Tibial nerve (tissue), 4 donors: ENCODE results near the gene RINL. TPM values are rescaled to one million over a fixed set of nuclear protein-coding genes. Genes with fewer than 3 reads are reported as not detected.
A peak's percentile ranks its signal among the peaks of the same experiment; 100 is the strongest.

ENCODE experiments used
- DNase-seq, 2 donors: peaks; one replicate each; pipeline ENCODE4 v3.0.0-alpha.2; 2019; ENCODE audit warnings: low spot score in 2 of 2
- H3K27ac ChIP-seq, 4 donors: fragments of 200-600 bp; sonication (generic) in 3 of 4; one replicate each; pipeline ENCODE4 v1.5.1; 2017 to 2019; ENCODE audit warnings: mild to moderate bottlenecking in 1 of 4
- H3K27me3 ChIP-seq, 2 donors: fragments of 200-600 bp; sonication (generic) in 1 of 2; one replicate each; pipeline versions ENCODE4 v1.5.1 to v1.6.0; 2017 to 2019
- H3K36me3 ChIP-seq, 3 donors: fragments of 200-600 bp; sonication (generic); one replicate each; pipeline ENCODE4 v1.5.1; 2018 to 2019
- H3K4me1 ChIP-seq, 4 donors: fragments of 200-600 bp; sonication (generic) in 3 of 4; one replicate each; pipeline ENCODE4 v1.5.1; 2017 to 2019
- H3K4me3 ChIP-seq, 4 donors: fragments of 200-600 bp; sonication (generic) in 3 of 4; one replicate each; pipeline ENCODE4 v1.5.1; 2017 to 2019; ENCODE audit warnings: mild to moderate bottlenecking in 1 of 4, moderate library complexity in 1 of 4
- H3K9me3 ChIP-seq, 4 donors: fragments of 200-600 bp; sonication (generic) in 3 of 4; one replicate each; pipeline ENCODE4 v1.5.1; 2017 to 2019
- CTCF ChIP-seq, 5 experiments: fragments of 200-600 bp in 3 of 5; fragments of 450-650 bp in 2 of 5; sonication (generic) in 3 of 5; IDR thresholded peaks; one replicate each; pipeline ENCODE4 v1.5.1; 2016 to 2019; ENCODE audit warnings: antibody characterized with exemption in 5 of 5, mild to moderate bottlenecking in 3 of 5, moderate library complexity in 2 of 5
- EP300 ChIP-seq, 2 donors: sonication (generic); formaldehyde crosslinking; IDR thresholded peaks; one replicate each; pipeline ENCODE4 v1.6.1; 2017; ENCODE audit warnings: antibody characterized with exemption in 2 of 2, mild to moderate bottlenecking in 1 of 2
- POLR2A ChIP-seq, 2 donors: fragments of 450-650 bp; IDR thresholded peaks; one replicate each; pipeline ENCODE4 v1.6.1; 2017; ENCODE audit warnings: antibody characterized with exemption in 2 of 2, mild to moderate bottlenecking in 2 of 2, moderate library complexity in 2 of 2
- WGBS, 2 donors: methylation state at CpG; one replicate each; pipeline ENCODE4 v1.1.5; 2018; 5-methylcytosine and 5-hydroxymethylcytosine counted together
- total RNA-seq, 4 donors: library from RNA; depleted of rRNA; stranded (reverse); fragments of >200 nt; gene quantifications; one replicate each; pipeline ENCODE4 v1.1.0, GENCODE V29; 2016

Gene RINL
- total RNA-seq, 4 donors from 2014 or later: 8.4 to 28.8 (median 11.6) TPM

- no peak for DNase-seq
- no peak for TF ChIP-seq CTCF (IDR thresholded peaks at IDR 0.05)
- no peak for TF ChIP-seq POLR2A (IDR thresholded peaks at IDR 0.05)
- TF ChIP-seq EP300 (IDR thresholded peaks at IDR 0.05): no peak
- peak overlapping the region; percentile 42 to 62 (median 58) for H3K4me3 ChIP-seq
- no peaks in the 10 kb centered on the region for H3K27me3 ChIP-seq
- H3K9me3 ChIP-seq: no peaks in the 10 kb centered on the region
- peak overlapping the region in 3 of 4 donors; percentile 59 to 73 (median 62) for H3K27ac ChIP-seq
- WGBS, 2 donors: 11 to 13% methylated on average over 28 of the region's 34 CpGs
- peaks cover 0 to 26% (median 9%) of the 10 kb centered on the region in 4 donors for H3K4me1 ChIP-seq
- H3K36me3 ChIP-seq: no peaks in the 10 kb centered on the region
Measured at GRCh38 chr19:38869160-38869835, 8.8 kb downstream of the RINL start.

- no peak for DNase-seq
- no peaks in the 10 kb centered on the region for H3K36me3 ChIP-seq
- no peak overlapping the region for H3K4me3 ChIP-seq
- no peaks in the 10 kb centered on the region for H3K9me3 ChIP-seq
- H3K27ac ChIP-seq: no peak overlapping the region
- WGBS, 2 donors: 85 to 88% methylated on average over 6 of the region's 6 CpGs
- peaks cover 0 to 28% (median 10%) of the 10 kb centered on the region in 4 donors for H3K4me1 ChIP-seq
- H3K27me3 ChIP-seq: no peaks in the 10 kb centered on the region
- TF ChIP-seq POLR2A (IDR thresholded peaks at IDR 0.05) (no peak), EP300 (IDR thresholded peaks at IDR 0.05) (no peak), CTCF (IDR thresholded peaks at IDR 0.05) (no peak)
Measured at GRCh38 chr19:38868551-38868950, 9.5 kb downstream of the RINL start.

- H3K27ac ChIP-seq: no peak overlapping the region
- 85 to 89% methylated on average over 10 of the region's 10 CpGs for WGBS, 2 donors
- no peaks in the 10 kb centered on the region for H3K36me3 ChIP-seq
- no peak overlapping the region for H3K4me3 ChIP-seq
- TF ChIP-seq POLR2A (IDR thresholded peaks at IDR 0.05) (no peak), CTCF (IDR thresholded peaks at IDR 0.05) (no peak), EP300 (IDR thresholded peaks at IDR 0.05) (no peak)
- H3K9me3 ChIP-seq: no peaks in the 10 kb centered on the region
- H3K27me3 ChIP-seq: no peaks in the 10 kb centered on the region
- peaks cover 0 to 41% (median 21%) of the 10 kb centered on the region in 4 donors for H3K4me1 ChIP-seq
- DNase-seq: no peak
Measured at GRCh38 chr19:38867171-38867780, 10.8 kb downstream of the RINL start.

- WGBS, 2 donors: 29 to 39% methylated on average over 10 of the region's 10 CpGs
Measured at GRCh38 chr19:38862321-38863059, 15.6 kb downstream of the RINL start.

More at GRCh38 chr19:38862321-38863059, 15.6 kb downstream of the RINL start:
- H3K4me1 ChIP-seq: peaks cover 0 to 24% (median 19%) of the 10 kb centered on the region in 4 donors
- H3K36me3 ChIP-seq: no peaks in the 10 kb centered on the region
- no peaks in the 10 kb centered on the region for H3K9me3 ChIP-seq
- DNase-seq: peak in 1 of 2 donors; percentile 60
- no peak overlapping the region for H3K4me3 ChIP-seq
- no peak for TF ChIP-seq CTCF (IDR thresholded peaks at IDR 0.05)
- TF ChIP-seq EP300 (IDR thresholded peaks at IDR 0.05): peak in 1 of 2 donors; percentile 75
- no peak for TF ChIP-seq POLR2A (IDR thresholded peaks at IDR 0.05)
- H3K27me3 ChIP-seq: no peaks in the 10 kb centered on the region
- peak overlapping the region; percentile 30 to 76 (median 60) for H3K27ac ChIP-seq
